ENCODE data around the gene DIAPH3.

DNA sequence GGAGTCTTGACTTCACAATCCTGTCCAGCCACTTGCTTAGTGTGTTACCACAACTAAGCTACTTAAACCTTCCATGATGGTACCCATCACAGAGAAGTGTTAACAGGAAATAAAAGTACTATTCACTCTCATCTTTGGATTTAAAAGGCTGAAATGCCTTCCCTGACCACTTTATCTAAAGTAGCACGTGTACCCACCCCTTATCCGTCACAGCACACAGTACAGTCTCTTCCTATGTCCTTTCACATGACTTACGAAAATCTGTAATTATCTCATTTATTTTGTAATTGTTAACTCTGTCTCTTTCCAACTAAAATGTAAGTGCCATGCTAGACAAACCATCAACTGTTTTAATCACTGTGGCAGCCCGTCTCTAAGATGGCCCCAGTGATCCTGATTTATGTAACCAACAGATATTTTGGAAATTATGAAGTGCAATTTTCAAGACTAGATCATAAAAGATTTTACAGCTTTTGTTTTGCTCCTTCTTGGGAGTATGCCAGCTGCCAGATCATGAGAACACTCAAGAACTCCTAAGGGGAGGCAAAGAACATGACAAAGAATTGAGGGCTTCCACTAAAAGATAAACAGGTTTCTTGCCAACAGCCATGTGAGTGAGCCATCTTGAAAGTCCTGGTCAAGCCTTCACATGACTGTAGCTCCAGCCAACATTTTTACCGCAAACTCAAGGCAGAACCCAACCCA, 44.9 kb downstream of the DIAPH3 start:
- no peak for TF ChIP-seq POLR2AphosphoS5 (IDR thresholded peaks at IDR 0.05)
- TF ChIP-seq CTCF (IDR thresholded peaks at IDR 0.05) = no peak
- TF ChIP-seq POLR2A (IDR thresholded peaks at IDR 0.05) = no peak
- TF ChIP-seq EP300 (IDR thresholded peaks at IDR 0.05) = no peak

All from sigmoid colon (tissue), 4 donors.